Activated CD4-positive, alpha-beta T cell treated with anti-CD3 and anti-CD28 coated beads, Interleukin-2, amount 10 ng/mL, durations not matched to agents 24 days and 14 days (primary cell): ENCODE results near the gene PRICKLE2. TPM values are rescaled to one million over a fixed set of nuclear protein-coding genes. Genes with fewer than 3 reads are reported as not detected.

ENCODE experiments used
- DNase-seq: peaks from one replicate; pipeline ENCODE4 v3.0.0; 2022
- H3K27ac Mint-ChIP-seq: one replicate; pipeline ENCODE4 v1.8.0; 2022; ENCODE audit warnings: mild to moderate bottlenecking, mixed read lengths
- H3K27me3 Mint-ChIP-seq: one replicate; pipeline ENCODE4 v1.8.0; 2022; ENCODE audit warnings: mixed read lengths
- H3K36me3 Mint-ChIP-seq: one replicate; pipeline ENCODE4 v1.8.0; 2022; ENCODE audit warnings: low read depth, mild to moderate bottlenecking, mixed read lengths
- H3K4me1 Mint-ChIP-seq: one replicate; pipeline ENCODE4 v1.8.0; 2021; ENCODE audit warnings: mixed read lengths
- H3K4me3 Mint-ChIP-seq: one replicate; pipeline ENCODE4 v1.8.0; 2022; ENCODE audit warnings: mild to moderate bottlenecking, moderate library complexity, mixed read lengths
- H3K9me3 Mint-ChIP-seq: one replicate; pipeline ENCODE4 v1.8.0; 2021; ENCODE audit warnings: mixed read lengths
- intact Hi-C: fragments of 100-400 bp; cut with micrococcal nuclease; formaldehyde crosslinking; loops from one replicate; pipeline ENCODE4 v1.15.1; 2023
- total RNA-seq: library from RNA; stranded (reverse); gene quantifications from 2 replicates; pipeline ENCODE4 v1.2.3, GENCODE V29; 2022

The PRICKLE2 gene
- total RNA-seq, 1 donor from 2014 or later, result not detected

DNA sequence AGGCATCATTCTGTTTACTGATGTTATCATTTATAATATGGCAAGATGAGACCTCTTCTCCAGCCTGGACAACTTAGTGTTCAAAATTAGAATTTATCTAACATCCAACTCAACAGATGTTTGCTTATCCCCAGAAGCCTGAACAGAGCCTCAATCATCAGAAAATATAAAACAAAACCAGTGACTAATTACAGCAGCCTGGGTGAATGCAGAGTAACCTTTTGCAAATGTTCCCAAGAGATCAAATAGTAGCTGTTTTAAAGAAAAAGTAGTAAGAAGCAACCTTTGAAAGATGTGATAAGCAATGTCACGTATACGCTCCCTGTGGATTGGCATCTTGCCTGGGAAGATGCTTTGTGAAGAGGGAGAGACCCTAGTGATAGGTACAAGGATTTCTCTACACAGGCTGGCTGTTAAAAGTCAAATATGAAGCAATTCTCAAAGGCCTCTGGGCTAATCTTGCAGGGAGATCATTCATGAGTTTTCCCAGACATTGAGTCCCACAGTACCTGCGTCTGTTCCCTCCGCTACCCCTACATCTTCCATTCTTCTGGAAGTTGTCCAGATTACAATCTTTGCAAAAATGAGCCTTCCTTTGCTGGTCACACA lies 39.3 kb upstream of the PRICKLE2 start:
- H3K9me3 Mint-ChIP-seq, result no peaks in the 10 kb centered on the region
- no peaks in the 10 kb centered on the region for H3K4me1 Mint-ChIP-seq
- DNase-seq, result no peak
- intact Hi-C loops, result no loop called here
- no peaks in the 10 kb centered on the region for H3K36me3 Mint-ChIP-seq
- H3K27me3 Mint-ChIP-seq, result peaks cover 33% of the 10 kb centered on the region
- H3K27ac Mint-ChIP-seq, result no peak overlapping the region
- H3K4me3 Mint-ChIP-seq, result no peak overlapping the region

DNA sequence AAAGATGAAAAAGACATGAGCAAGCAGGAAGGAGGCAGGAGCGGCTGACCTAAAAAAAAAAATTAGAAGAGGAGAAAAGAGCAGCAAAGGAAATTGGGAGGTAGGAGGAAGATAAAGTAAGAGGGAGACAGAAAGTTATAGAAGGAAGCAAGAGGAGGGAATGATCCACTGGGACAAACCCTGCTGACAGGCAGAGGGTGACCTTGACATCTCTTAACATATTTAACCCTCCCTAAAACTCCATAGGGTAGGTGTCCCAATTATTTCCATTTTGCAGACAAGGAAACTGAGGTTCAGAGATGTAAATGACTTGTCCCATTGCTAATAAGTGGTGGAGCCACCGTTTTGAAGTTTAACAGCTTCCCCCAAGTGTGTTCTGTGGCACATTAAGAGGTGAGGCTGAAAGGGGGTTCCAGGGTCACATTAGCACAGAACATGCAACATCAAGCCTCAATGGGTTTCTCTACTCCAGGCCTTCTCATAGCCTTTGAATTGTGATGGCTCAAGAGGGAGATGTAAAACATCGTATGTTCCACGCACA lies 37.4 kb upstream of the PRICKLE2 start:
- intact Hi-C loops, result no loop called here
- peaks cover 22% of the 10 kb centered on the region for H3K27me3 Mint-ChIP-seq
- no peak overlapping the region for H3K27ac Mint-ChIP-seq
- no peak for DNase-seq
- H3K36me3 Mint-ChIP-seq, result no peaks in the 10 kb centered on the region
- H3K9me3 Mint-ChIP-seq, result no peaks in the 10 kb centered on the region
- no peaks in the 10 kb centered on the region for H3K4me1 Mint-ChIP-seq
- no peak overlapping the region for H3K4me3 Mint-ChIP-seq

DNA sequence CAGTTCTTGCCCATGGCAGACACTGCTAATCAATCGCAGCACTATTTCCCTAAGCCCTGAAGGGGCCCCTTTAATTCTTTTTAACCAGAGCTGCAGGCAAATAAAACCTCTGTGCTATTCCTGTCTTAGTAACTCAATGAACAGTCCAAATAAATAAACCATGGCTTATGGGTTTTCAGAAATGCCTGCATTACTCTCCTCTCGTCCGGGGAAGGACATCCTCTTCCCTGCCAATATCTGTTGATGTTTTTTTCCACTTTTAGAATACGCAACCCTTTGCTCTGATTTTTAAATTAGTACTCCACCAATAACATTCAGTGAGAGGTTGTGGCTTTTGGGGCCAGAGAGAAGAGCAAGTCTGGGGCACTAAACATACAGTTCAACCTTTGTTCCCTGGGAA lies 35.2 kb upstream of the PRICKLE2 start:
- intact Hi-C loops, result no loop called here
- no peaks in the 10 kb centered on the region for H3K4me1 Mint-ChIP-seq
- no peak overlapping the region for H3K4me3 Mint-ChIP-seq
- no peaks in the 10 kb centered on the region for H3K9me3 Mint-ChIP-seq
- H3K27me3 Mint-ChIP-seq, result peaks cover 13% of the 10 kb centered on the region
- no peak for DNase-seq
- H3K36me3 Mint-ChIP-seq, result no peaks in the 10 kb centered on the region
- no peak overlapping the region for H3K27ac Mint-ChIP-seq

DNA sequence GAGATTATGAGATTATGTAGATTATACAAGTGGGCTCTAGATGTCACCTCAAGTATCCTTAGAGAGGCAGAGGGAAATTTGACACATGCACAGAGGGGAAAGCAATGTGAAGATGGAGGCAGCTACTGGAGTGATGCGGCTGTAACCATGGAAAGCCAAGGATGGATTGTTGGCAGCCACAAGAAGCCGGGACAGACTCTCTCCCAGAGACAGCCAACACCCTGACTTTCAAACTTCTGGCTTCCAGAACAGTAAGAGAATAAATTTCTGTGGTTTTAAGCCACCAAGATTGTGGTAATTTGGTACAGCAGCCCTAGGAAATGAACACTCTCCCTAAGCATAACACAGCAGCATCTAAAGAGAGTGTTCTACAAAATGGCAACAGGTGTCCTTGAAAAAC lies 34.4 kb upstream of the PRICKLE2 start:
- Mint-ChIP-seq H3K4me1 (no peaks in the 10 kb centered on the region), H3K27me3 (peaks cover 7% of the 10 kb centered on the region), H3K9me3 (no peaks in the 10 kb centered on the region), H3K27ac (no peak overlapping the region), H3K36me3 (no peaks in the 10 kb centered on the region), H3K4me3 (no peak overlapping the region)
- intact Hi-C loops, result no loop called here
- DNase-seq, result no peak

GRCh38 chr3:64257100-64257755 lies 32.0 kb upstream of the PRICKLE2 start:
- Mint-ChIP-seq H3K27me3 (peaks cover 2% of the 10 kb centered on the region), H3K4me1 (no peaks in the 10 kb centered on the region), H3K27ac (no peak overlapping the region), H3K9me3 (no peaks in the 10 kb centered on the region), H3K4me3 (no peak overlapping the region), H3K36me3 (no peaks in the 10 kb centered on the region)
- intact Hi-C loops, result no loop called here
- DNase-seq, result no peak

- Mint-ChIP-seq H3K27me3 (peaks cover 2% of the 10 kb centered on the region), H3K4me1 (no peaks in the 10 kb centered on the region), H3K27ac (no peak overlapping the region), H3K9me3 (no peaks in the 10 kb centered on the region), H3K36me3 (no peaks in the 10 kb centered on the region), H3K4me3 (no peak overlapping the region)
- no peak for DNase-seq
- intact Hi-C loops, result no loop called here
Measured at GRCh38 chr3:64255741-64256340, 30.6 kb upstream of the PRICKLE2 start.

GRCh38 chr3:64254443-64254842 lies 29.2 kb upstream of the PRICKLE2 start:
- no peak overlapping the region for H3K27ac Mint-ChIP-seq
- no peaks in the 10 kb centered on the region for H3K36me3 Mint-ChIP-seq
- no peaks in the 10 kb centered on the region for H3K9me3 Mint-ChIP-seq
- H3K4me1 Mint-ChIP-seq, result no peaks in the 10 kb centered on the region
- no peak for DNase-seq
- H3K4me3 Mint-ChIP-seq, result no peak overlapping the region
- peaks cover 2% of the 10 kb centered on the region for H3K27me3 Mint-ChIP-seq
- intact Hi-C loops, result no loop called here

GRCh38 chr3:64253689-64254088 lies 28.4 kb upstream of the PRICKLE2 start:
- intact Hi-C loops, result no loop called here
- H3K4me3 Mint-ChIP-seq, result no peak overlapping the region
- H3K36me3 Mint-ChIP-seq, result no peaks in the 10 kb centered on the region
- no peak for DNase-seq
- H3K9me3 Mint-ChIP-seq, result no peaks in the 10 kb centered on the region
- no peaks in the 10 kb centered on the region for H3K4me1 Mint-ChIP-seq
- H3K27me3 Mint-ChIP-seq, result peaks cover 2% of the 10 kb centered on the region
- H3K27ac Mint-ChIP-seq, result no peak overlapping the region

GRCh38 chr3:64251019-64251418 lies 25.8 kb upstream of the PRICKLE2 start:
- intact Hi-C loops, result no loop called here
- DNase-seq, result no peak
- no peaks in the 10 kb centered on the region for H3K9me3 Mint-ChIP-seq
- no peaks in the 10 kb centered on the region for H3K36me3 Mint-ChIP-seq
- H3K27me3 Mint-ChIP-seq, result no peaks in the 10 kb centered on the region
- no peak overlapping the region for H3K27ac Mint-ChIP-seq
- no peak overlapping the region for H3K4me3 Mint-ChIP-seq
- no peaks in the 10 kb centered on the region for H3K4me1 Mint-ChIP-seq

DNA sequence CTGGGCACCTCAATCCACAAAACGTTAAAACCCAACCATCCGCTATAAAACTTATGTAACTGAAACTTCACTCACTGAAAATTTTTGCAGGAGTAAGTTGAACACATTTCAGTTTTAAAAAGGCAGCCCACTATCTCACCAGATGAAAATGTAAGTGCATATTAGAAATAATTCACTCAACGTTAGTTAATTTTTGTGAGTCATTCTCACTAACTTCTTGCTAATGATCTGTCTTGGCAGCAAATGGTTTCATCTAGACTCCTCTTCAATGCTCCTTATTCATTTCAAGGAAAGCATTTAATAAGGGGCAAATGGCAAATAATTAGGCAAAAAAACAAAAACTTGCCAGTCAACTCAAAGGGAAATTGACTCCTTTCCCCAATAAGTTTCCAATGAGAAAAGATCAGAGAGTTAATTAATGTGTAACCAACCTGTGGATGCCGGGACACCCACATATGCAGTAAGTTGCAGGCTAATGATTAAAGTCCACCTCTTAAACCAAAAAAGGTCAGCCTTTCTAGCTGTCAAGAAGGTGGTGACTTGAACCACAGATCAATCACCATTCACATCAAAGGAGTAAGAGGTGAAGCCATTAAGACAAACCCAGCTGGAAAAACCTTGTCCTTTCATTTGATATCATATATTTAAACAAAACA lies 22.9 kb upstream of the PRICKLE2 start:
- DNase-seq, result no peak
- no peak overlapping the region for H3K27ac Mint-ChIP-seq
- H3K27me3 Mint-ChIP-seq, result no peaks in the 10 kb centered on the region
- H3K36me3 Mint-ChIP-seq, result no peaks in the 10 kb centered on the region
- no peaks in the 10 kb centered on the region for H3K4me1 Mint-ChIP-seq
- no peaks in the 10 kb centered on the region for H3K9me3 Mint-ChIP-seq
- intact Hi-C loops, result no loop called here
- H3K4me3 Mint-ChIP-seq, result no peak overlapping the region

- no peaks in the 10 kb centered on the region for H3K27me3 Mint-ChIP-seq
- intact Hi-C loops, result no loop called here
- no peak overlapping the region for H3K4me3 Mint-ChIP-seq
- H3K4me1 Mint-ChIP-seq, result no peaks in the 10 kb centered on the region
- no peaks in the 10 kb centered on the region for H3K36me3 Mint-ChIP-seq
- H3K27ac Mint-ChIP-seq, result no peak overlapping the region
- DNase-seq, result no peak
- no peaks in the 10 kb centered on the region for H3K9me3 Mint-ChIP-seq
Measured at GRCh38 chr3:64244011-64244942, 19.0 kb upstream of the PRICKLE2 start.

DNA sequence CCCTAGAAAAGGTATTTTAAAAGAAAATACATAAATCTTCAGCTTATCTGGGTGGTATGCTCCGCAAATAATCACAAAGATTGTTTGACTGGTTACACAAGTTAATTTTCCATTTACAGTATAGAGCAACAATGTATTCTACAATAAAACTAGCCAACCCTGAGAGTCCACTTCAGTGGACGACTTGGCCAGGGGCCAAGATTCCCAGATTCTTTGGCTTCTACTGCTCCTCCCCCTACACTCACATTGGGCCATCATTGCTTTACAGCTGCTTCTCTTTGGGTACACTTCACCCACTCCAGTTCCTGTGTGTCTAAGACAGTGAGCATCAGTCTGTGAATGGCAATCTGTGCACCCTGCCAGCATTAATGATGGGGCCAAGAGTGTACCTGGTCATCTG lies 17.2 kb upstream of the PRICKLE2 start:
- H3K4me1 Mint-ChIP-seq, result no peaks in the 10 kb centered on the region
- no peaks in the 10 kb centered on the region for H3K36me3 Mint-ChIP-seq
- DNase-seq, result no peak
- intact Hi-C loops, result no loop called here
- no peaks in the 10 kb centered on the region for H3K9me3 Mint-ChIP-seq
- no peak overlapping the region for H3K27ac Mint-ChIP-seq
- no peak overlapping the region for H3K4me3 Mint-ChIP-seq
- no peaks in the 10 kb centered on the region for H3K27me3 Mint-ChIP-seq

DNA sequence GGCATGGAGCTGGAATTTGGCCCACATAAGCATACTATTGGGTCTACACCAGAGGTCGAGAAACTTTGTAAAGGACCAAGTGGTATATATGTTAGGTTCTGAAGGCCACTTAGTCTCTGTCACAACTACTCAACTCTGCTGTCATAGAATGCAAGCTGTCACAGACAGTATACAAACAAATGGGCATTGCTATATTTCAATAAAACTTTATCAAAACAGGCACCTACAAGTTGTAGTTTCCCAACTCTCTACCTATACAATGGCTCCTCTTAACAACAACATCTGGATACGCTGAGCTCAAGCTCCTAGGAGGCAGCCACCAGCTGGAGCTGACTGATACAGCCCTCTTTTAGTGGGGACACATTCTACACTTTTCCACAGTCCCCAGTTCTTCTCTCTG lies 15.7 kb upstream of the PRICKLE2 start:
- Mint-ChIP-seq H3K36me3 (no peaks in the 10 kb centered on the region), H3K9me3 (no peaks in the 10 kb centered on the region), H3K4me3 (no peak overlapping the region), H3K4me1 (no peaks in the 10 kb centered on the region), H3K27me3 (no peaks in the 10 kb centered on the region), H3K27ac (no peak overlapping the region)
- intact Hi-C loops, result no loop called here
- no peak for DNase-seq
